HepG2 (cell line): ENCODE data around the gene QDPR. TPM values are rescaled to one million over a fixed set of nuclear protein-coding genes. Genes with fewer than 3 reads are reported as not detected.

ENCODE experiments used
- AGO2 ChIP-seq: fragments of 200-400 bp; formaldehyde crosslinking; optimal IDR thresholded peaks from 2 replicates; pipeline ENCODE3; 2017; ENCODE audit warnings: mild to moderate bottlenecking, low read depth, low read length, moderate library complexity
- ARNT ChIP-seq: fragments of 450-650 bp; IDR thresholded peaks from 2 replicates; pipeline ENCODE4 v1.6.1; 2017
- CBX5 ChIP-seq: sonication (generic); formaldehyde crosslinking; IDR thresholded peaks from 2 replicates; pipeline ENCODE4 v1.4.0; 2020; ENCODE audit warnings: missing genetic modification reagents, borderline replicate concordance
- CC2D1A ChIP-seq: sonication (generic); formaldehyde crosslinking; IDR thresholded peaks from 2 replicates; pipeline ENCODE4 v1.8.1; 2023; ENCODE audit warnings: mild to moderate bottlenecking, missing genetic modification reagents
- CEBPG ChIP-seq: IDR thresholded peaks from 2 replicates; pipeline ENCODE4 v1.6.1; 2016
- CENPT ChIP-seq: sonication (generic); formaldehyde crosslinking; IDR thresholded peaks from 2 replicates; pipeline ENCODE4 v1.8.0; 2022; ENCODE audit warnings: low read depth, mild to moderate bottlenecking, moderate library complexity, missing genetic modification reagents
- FOSL1 ChIP-seq: sonication (generic); formaldehyde crosslinking; IDR thresholded peaks from 2 replicates; pipeline ENCODE4 v1.9.0; 2021; ENCODE audit warnings: missing genetic modification reagents, borderline replicate concordance
- JDP2 ChIP-seq: sonication (generic); formaldehyde crosslinking; IDR thresholded peaks from 2 replicates; pipeline ENCODE4 v1.8.1; 2022; ENCODE audit warnings: missing genetic modification reagents, borderline replicate concordance
- MXD3 ChIP-seq: IDR thresholded peaks from 2 replicates; pipeline ENCODE4 v1.6.1; 2016; ENCODE audit warnings: mild to moderate bottlenecking, missing biosample characterization, missing genetic modification reagents
- POLR2AphosphoS5 ChIP-seq: IDR thresholded peaks from 2 replicates; pipeline ENCODE4 v1.6.1; 2012; ENCODE audit warnings: low read depth, low read length
- SETDB1 ChIP-seq: sonication (generic); formaldehyde crosslinking; IDR thresholded peaks from 2 replicates; pipeline ENCODE4 v1.5.1; 2020; ENCODE audit warnings: missing genetic modification reagents, mild to moderate bottlenecking, borderline replicate concordance
- SMARCE1 ChIP-seq: fragments of 450-650 bp; IDR thresholded peaks from 2 replicates; pipeline ENCODE4 v1.6.1; 2017; ENCODE audit warnings: borderline replicate concordance
- SP140L ChIP-seq: sonication (generic); formaldehyde crosslinking; IDR thresholded peaks from 2 replicates; pipeline ENCODE4 v1.4.0; 2020; ENCODE audit warnings: missing genetic modification reagents, borderline replicate concordance
- TFDP2 ChIP-seq: sonication (generic); formaldehyde crosslinking; IDR thresholded peaks from 2 replicates; pipeline ENCODE4 v1.4.0; 2020; ENCODE audit warnings: missing genetic modification reagents
- ZNF160 ChIP-seq: sonication (generic); formaldehyde crosslinking; IDR thresholded peaks from 2 replicates; pipeline ENCODE4 v1.8.0; 2022; ENCODE audit warnings: mild to moderate bottlenecking, inconsistent platforms, missing genetic modification reagents
- ZNF256 ChIP-seq: sonication (generic); formaldehyde crosslinking; conservative IDR thresholded peaks from 2 replicates; pipeline ENCODE4 v1.4.0; 2020; ENCODE audit warnings: missing genetic modification reagents
- ZNF350 ChIP-seq: sonication (generic); formaldehyde crosslinking; IDR thresholded peaks from 2 replicates; pipeline ENCODE4 v1.4.0; 2020; ENCODE audit warnings: mild to moderate bottlenecking, low read depth, missing genetic modification reagents, borderline replicate concordance
- ZNF564 ChIP-seq: sonication (generic); formaldehyde crosslinking; IDR thresholded peaks from 2 replicates; pipeline ENCODE4 v1.8.1; 2023; ENCODE audit warnings: mild to moderate bottlenecking, missing genetic modification reagents
- ZNF570 ChIP-seq: sonication (generic); formaldehyde crosslinking; IDR thresholded peaks from 2 replicates; pipeline ENCODE4 v1.4.0; 2020; ENCODE audit warnings: mild to moderate bottlenecking, missing genetic modification reagents, borderline replicate concordance
- ZNF605 ChIP-seq: sonication (generic); formaldehyde crosslinking; IDR thresholded peaks from 2 replicates; pipeline ENCODE4 v1.8.0; 2022; ENCODE audit warnings: mild to moderate bottlenecking, missing genetic modification reagents
- ZNF784 ChIP-seq: sonication (generic); formaldehyde crosslinking; IDR thresholded peaks from 2 replicates; pipeline ENCODE4 v1.5.1; 2020; ENCODE audit warnings: missing genetic modification reagents, mild to moderate bottlenecking, borderline replicate concordance
- ZNF839 ChIP-seq: sonication (generic); formaldehyde crosslinking; IDR thresholded peaks from 2 replicates; pipeline ENCODE4 v1.4.0; 2020; ENCODE audit warnings: missing genetic modification reagents, mild to moderate bottlenecking, borderline replicate concordance
- ZZZ3 ChIP-seq: sonication (generic); formaldehyde crosslinking; IDR thresholded peaks from 2 replicates; pipeline ENCODE4 v1.4.0; 2020; ENCODE audit warnings: missing genetic modification reagents, mild to moderate bottlenecking, borderline replicate concordance
- polyA plus RNA-seq, 8 experiments: library from polyadenylated mRNA; depleted of rRNA in 3 of 8; stranded (reverse) in 7 of 8; unstranded in 1 of 8; fragments of >200 nt; fragmentation: Illumina TruSeq in 4 of 8; extraction: Trizol in 4 of 8; gene quantifications; 2 replicates each; pipeline versions ENCODE4 v1.2.1 to v1.2.3, GENCODE V29; 2011 to 2016; ENCODE audit warnings: low read depth in 4 of 8, missing spikeins in 1 of 8, mixed read lengths in 1 of 8; ENCODE audit not compliant: insufficient read depth in 1 of 8
- total RNA-seq, 5 experiments: library from RNA; depleted of rRNA; stranded (reverse); fragments of >200 nt; fragmentation: Illumina TruSeq; extraction: Trizol; gene quantifications; 2 replicates each; pipeline ENCODE4 v1.2.3, GENCODE V29; 2016; ENCODE audit warnings: low read depth in 1 of 5
- TF ChIP-seq, protein P1 (sequence below): sonication (generic); formaldehyde crosslinking; IDR thresholded peaks from 2 replicates; pipeline ENCODE4 v1.5.0; 2020; ENCODE audit warnings: missing genetic modification reagents
- TF ChIP-seq, protein P2 (sequence below): sonication (generic); formaldehyde crosslinking; IDR thresholded peaks from 2 replicates; pipeline ENCODE4 v1.8.0; 2022; ENCODE audit warnings: mild to moderate bottlenecking, missing genetic modification reagents, moderate library complexity

Gene QDPR
- total and polyA plus RNA-seq, 2 of the 13 experiments (the other 11 are each of a cell fraction or from before 2014, with no cell fraction given): 9.9 to 95.5 TPM

- TF ChIP-seq MXD3 (CRISPR knock-in tag) (0 out of 2 replicates have a peak, but pooled peaks have one; percentile 50), TFDP2 (CRISPR knock-in tag) (no peak), CENPT (no peak), ZNF570 (CRISPR knock-in tag) (no peak), ZZZ3 (CRISPR knock-in tag) (peak; percentile 41; the same call in 1 of the 2 replicates), ZNF839 (CRISPR knock-in tag) (no peak), SP140L (no peak), ZNF160 (0 out of 2 replicates have a peak, but pooled peaks have one; percentile 8), AGO2 (peak; percentile 50), ZNF256 (CRISPR knock-in tag) (no peak), POLR2AphosphoS5 (no peak), CBX5 (0 out of 2 replicates have a peak, but pooled peaks have one; percentile 49), ARNT (no peak), ZNF605 (CRISPR knock-in tag) (peak; percentile 43; the same call in 1 of the 2 replicates), SMARCE1 (no peak), CEBPG (CRISPR knock-in tag) (no peak), CC2D1A (CRISPR knock-in tag) (no peak), SETDB1 (CRISPR knock-in tag) (no peak), FOSL1 (CRISPR knock-in tag) (no peak), JDP2 (CRISPR knock-in tag) (no peak), ZNF564 (CRISPR knock-in tag) (no peak), ZNF350 (CRISPR knock-in tag) (no peak; the same call in 1 of the 2 replicates), ZNF784 (CRISPR knock-in tag) (no peak)
- TF ChIP-seq, protein P1, sequence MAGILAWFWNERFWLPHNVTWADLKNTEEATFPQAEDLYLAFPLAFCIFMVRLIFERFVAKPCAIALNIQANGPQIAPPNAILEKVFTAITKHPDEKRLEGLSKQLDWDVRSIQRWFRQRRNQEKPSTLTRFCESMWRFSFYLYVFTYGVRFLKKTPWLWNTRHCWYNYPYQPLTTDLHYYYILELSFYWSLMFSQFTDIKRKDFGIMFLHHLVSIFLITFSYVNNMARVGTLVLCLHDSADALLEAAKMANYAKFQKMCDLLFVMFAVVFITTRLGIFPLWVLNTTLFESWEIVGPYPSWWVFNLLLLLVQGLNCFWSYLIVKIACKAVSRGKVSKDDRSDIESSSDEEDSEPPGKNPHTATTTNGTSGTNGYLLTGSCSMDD (CRISPR knock-in tag): no peak
- TF ChIP-seq, protein P2, sequence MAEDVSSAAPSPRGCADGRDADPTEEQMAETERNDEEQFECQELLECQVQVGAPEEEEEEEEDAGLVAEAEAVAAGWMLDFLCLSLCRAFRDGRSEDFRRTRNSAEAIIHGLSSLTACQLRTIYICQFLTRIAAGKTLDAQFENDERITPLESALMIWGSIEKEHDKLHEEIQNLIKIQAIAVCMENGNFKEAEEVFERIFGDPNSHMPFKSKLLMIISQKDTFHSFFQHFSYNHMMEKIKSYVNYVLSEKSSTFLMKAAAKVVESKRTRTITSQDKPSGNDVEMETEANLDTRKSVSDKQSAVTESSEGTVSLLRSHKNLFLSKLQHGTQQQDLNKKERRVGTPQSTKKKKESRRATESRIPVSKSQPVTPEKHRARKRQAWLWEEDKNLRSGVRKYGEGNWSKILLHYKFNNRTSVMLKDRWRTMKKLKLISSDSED (CRISPR knock-in tag): no peak
These were observed 361 bp downstream of the QDPR start (continued) for GRCh38 chr4:17511509-17511949.
